Transverse colon (tissue), 4 donors: ENCODE data around the gene GALNT10. TPM values are rescaled to one million over a fixed set of nuclear protein-coding genes. Genes with fewer than 3 reads are reported as not detected.

Source experiments
- DNase-seq: peaks from one replicate; pipeline ENCODE4 v3.0.0-alpha.2; 2019
- H3K27ac ChIP-seq, 4 donors: fragments of 200-600 bp; sonication (generic); 2 replicates each; pipeline ENCODE4 v1.5.1; 2016 to 2018; ENCODE audit warnings: inconsistent platforms in 4 of 4
- H3K27me3 ChIP-seq: fragments of 200-600 bp; sonication (generic); 2 replicates; pipeline ENCODE4 v1.5.1; 2017; ENCODE audit warnings: inconsistent platforms
- H3K36me3 ChIP-seq, 4 donors: fragments of 200-600 bp; sonication (generic); 2 replicates each; pipeline ENCODE4 v1.5.1; 2017 to 2019; ENCODE audit warnings: inconsistent platforms in 4 of 4
- H3K4me1 ChIP-seq, 4 donors: fragments of 200-600 bp; sonication (generic); 2 replicates each; pipeline ENCODE4 v1.5.1; 2017 to 2020; ENCODE audit warnings: inconsistent platforms in 4 of 4
- H3K4me3 ChIP-seq, 4 donors: fragments of 200-600 bp; sonication (generic); 1 replicate in 1 of 4; 2 replicates in 3 of 4; pipeline versions ENCODE4 v1.5.1 to v1.6.1; 2017 to 2019; ENCODE audit warnings: inconsistent platforms in 4 of 4
- H3K9me3 ChIP-seq, 2 donors: fragments of 200-600 bp; sonication (generic); 2 replicates each; pipeline ENCODE4 v1.5.1; 2017 to 2019; ENCODE audit warnings: inconsistent platforms in 2 of 2
- CTCF ChIP-seq, 5 experiments: fragments of 200-600 bp in 3 of 5; fragments of 450-650 bp in 2 of 5; sonication (generic) in 3 of 5; IDR thresholded peaks; 1 replicate in 2 of 5; 2 replicates in 3 of 5; pipeline ENCODE4 v1.5.1; 2016 to 2017; ENCODE audit warnings: antibody characterized with exemption in 5 of 5, inconsistent platforms in 3 of 5, mild to moderate bottlenecking in 2 of 5, moderate library complexity in 1 of 5
- EP300 ChIP-seq: sonication (generic); formaldehyde crosslinking; IDR thresholded peaks from one replicate; pipeline ENCODE4 v1.6.1; 2017; ENCODE audit warnings: antibody characterized with exemption, low read depth
- POLR2A ChIP-seq: fragments of 450-650 bp; IDR thresholded peaks from one replicate; pipeline ENCODE4 v1.6.1; 2016; ENCODE audit warnings: antibody characterized with exemption, mild to moderate bottlenecking, moderate library complexity
- POLR2AphosphoS5 ChIP-seq, 3 donors: sonication (generic); formaldehyde crosslinking; IDR thresholded peaks; one replicate each; pipeline ENCODE4 v1.6.1; 2016; ENCODE audit warnings: antibody characterized with exemption in 3 of 3
- WGBS, 2 donors: methylation state at CpG; one replicate each; pipeline ENCODE4 v1.1.5; 2018; ENCODE audit warnings: low coverage in 1 of 2; 5-methylcytosine and 5-hydroxymethylcytosine counted together
- in situ Hi-C, 4 donors: fragments of 200-750 bp; cut with MboI; loops; one replicate each; pipeline versions ENCODE4 v1.15.0 to v1.15.1; 2017; ENCODE audit warnings: low sequenced_read_pairs in 3 of 4, low pct_ligation_motif_present in 1 of 4, low pct_unique_long_range_greater_than_20kb in 1 of 4
- intact Hi-C: fragments of 100-400 bp; cut with DNase I; formaldehyde crosslinking; loops from one replicate; pipeline ENCODE4 v1.15.1; 2023; ENCODE audit warnings: low total_unique reads
- total RNA-seq, 4 donors: library from RNA; depleted of rRNA; stranded (reverse); fragments of >200 nt; gene quantifications; one replicate each; pipeline ENCODE4 v1.1.0, GENCODE V29; 2016

The GALNT10 gene
- total RNA-seq, 4 donors from 2014 or later = 18.7 to 142 (median 39.3) TPM

- H3K9me3 ChIP-seq = no peaks in the 10 kb centered on the region
- H3K27ac ChIP-seq = no peak overlapping the region
- 75 to 100% methylated on average over 1 of the region's 1 CpG for WGBS, 2 donors
- no peak for DNase-seq
- intact Hi-C loops = no loop called here
- H3K4me1 ChIP-seq = peaks cover 11 to 47% (median 28%) of the 10 kb centered on the region in 4 donors
- in situ Hi-C loops = loop anchor here in 2 of 4 donors (25.0 kb wide), 1 partner anchor 216 kb away; no protein-coding TSS in a partner anchor
- H3K27me3 ChIP-seq = no peaks in the 10 kb centered on the region
- TF ChIP-seq POLR2A (no peak), CTCF (IDR thresholded peaks at IDR 0.05) (no peak)
- H3K36me3 ChIP-seq = no peaks in the 10 kb centered on the region
- no peak overlapping the region for H3K4me3 ChIP-seq
Observed at GRCh38 chr5:154196281-154196680, 5.7 kb downstream of the GALNT10 start.

DNA sequence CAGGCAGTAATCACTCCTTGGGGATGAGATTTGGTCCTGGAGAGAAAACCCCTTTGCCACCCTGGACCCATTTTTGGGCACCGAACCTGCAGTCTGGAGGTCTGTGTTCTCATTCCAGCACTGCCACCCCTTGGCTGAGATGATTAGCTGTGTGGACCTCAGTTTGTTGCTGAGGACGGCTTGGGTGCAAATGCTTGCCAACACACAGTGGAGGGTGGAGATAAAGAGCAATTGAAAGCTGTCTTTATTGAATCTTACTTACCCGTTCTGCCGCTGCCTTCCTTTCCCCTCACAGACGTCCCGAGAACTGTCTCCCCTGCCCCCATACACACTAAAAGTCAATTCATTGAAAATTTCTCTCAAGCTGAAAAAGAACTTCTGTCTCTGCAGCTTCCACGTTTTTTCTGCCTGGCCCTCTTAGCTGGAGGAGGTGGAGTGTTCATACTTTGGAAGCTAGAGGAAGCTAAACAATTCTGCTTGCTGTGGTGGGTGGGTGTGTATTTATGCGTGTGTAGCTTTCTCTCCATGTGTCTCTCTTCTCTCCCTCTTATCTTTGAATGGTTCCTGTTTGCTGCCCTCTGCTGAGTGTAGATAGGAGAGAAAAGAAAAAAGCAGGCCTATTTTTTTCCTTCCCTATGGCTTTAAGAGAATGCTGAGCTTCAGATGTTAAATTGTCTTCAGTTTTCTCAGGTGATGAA is 6.6 kb downstream of the GALNT10 start:
- intact Hi-C loops = no loop called here
- Histone ChIP-seq H3K4me1 (peaks cover 5 to 40% (median 20%) of the 10 kb centered on the region in 4 donors), H3K27me3 (no peaks in the 10 kb centered on the region), H3K27ac (peak overlapping the region; percentile 1 to 34 (median 27)), H3K36me3 (no peaks in the 10 kb centered on the region), H3K9me3 (no peaks in the 10 kb centered on the region), H3K4me3 (no peak overlapping the region)
- TF ChIP-seq CTCF (IDR thresholded peaks at IDR 0.05) (peak in 1 of 5 experiments; percentile 33), EP300 (no peak)
- WGBS, 2 donors = 19 to 32% methylated on average over 4 to 8 of the region's 8 CpGs
- DNase-seq = no peak
- in situ Hi-C loops = loop anchor here in 2 of 4 donors (25.0 kb wide), 1 partner anchor 215 kb away; no protein-coding TSS in a partner anchor

DNA sequence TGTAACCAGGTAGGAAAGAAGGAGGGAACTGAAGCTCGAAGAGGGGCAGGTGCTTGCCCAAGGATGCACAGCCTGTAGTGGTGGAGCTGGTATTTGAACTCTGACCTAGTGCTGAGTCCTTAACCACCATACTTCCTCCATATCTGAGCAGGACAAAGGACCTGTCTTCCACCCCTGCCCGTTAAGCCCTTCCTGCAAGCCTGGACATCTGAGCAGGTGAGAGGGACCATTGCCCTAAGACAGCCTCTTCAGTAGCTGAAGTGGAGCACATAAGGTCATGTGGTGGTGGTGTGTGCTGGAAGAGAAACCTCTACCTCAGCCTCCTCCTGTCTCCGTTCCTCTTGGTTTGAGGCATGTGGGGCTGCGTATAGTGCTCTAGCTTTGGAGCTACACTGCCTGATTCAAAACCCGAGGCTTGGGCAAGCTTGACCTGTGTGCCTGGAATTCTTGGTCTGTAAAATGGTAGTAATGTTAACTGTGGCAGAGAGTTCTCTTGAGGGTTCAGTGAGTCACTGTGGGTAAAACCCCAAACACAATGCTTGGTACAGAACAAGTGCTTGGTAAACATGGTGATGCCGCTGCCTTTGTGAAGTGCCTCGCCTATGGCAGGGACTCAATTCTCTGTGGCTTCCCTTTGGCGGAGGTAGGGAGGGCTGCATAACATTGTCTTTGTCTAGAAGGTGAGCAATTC is 7.4 kb downstream of the GALNT10 start:
- no peak for DNase-seq
- WGBS, 2 donors = 63 to 73% methylated on average over 3 to 8 of the region's 8 CpGs
- TF ChIP-seq POLR2AphosphoS5 (IDR thresholded peaks at IDR 0.05) = no peak
- no peak for TF ChIP-seq CTCF (IDR thresholded peaks at IDR 0.05)
- no peak for TF ChIP-seq EP300
- TF ChIP-seq POLR2A = no peak
- Histone ChIP-seq H3K9me3 (no peaks in the 10 kb centered on the region), H3K36me3 (no peaks in the 10 kb centered on the region), H3K4me1 (peaks cover 12 to 40% (median 21%) of the 10 kb centered on the region in 4 donors), H3K4me3 (no peak overlapping the region), H3K27me3 (no peaks in the 10 kb centered on the region), H3K27ac (peak overlapping the region; percentile 26 to 42 (median 32))
- intact Hi-C loops = no loop called here
- in situ Hi-C loops = loop anchor here in 2 of 4 donors (25.0 kb wide), 1 partner anchor 214 kb away; no protein-coding TSS in a partner anchor

DNA sequence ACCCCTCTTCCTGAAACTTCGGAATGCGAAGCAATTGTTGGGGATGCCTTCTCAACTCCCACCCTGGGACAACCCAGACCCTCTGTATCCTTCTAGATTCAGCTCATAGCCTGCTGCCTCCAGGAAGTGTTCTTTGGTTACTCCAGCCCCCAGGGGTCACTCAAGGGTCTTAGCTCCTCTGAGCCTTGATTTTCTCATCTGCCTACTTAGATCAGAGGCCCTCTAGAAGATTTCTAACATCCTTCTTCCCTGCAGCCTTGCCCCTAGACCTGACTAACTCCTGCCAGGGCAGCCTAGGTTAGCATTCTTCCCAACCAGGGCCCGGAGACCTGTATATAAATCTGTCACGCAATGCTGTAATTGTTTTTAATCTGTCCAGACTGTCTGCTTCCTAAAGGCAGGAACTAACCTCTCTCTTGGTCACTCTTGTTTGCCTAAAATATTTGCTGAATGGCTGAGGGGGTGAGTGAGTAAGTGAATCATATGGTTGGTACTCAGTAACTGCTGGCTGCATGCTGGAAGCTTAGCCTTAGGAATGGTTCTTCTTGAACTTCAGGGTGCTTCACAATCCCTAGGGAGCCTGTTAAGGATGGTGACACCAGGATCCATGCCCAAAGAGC is 8.2 kb downstream of the GALNT10 start:
- 77% methylated on average over 4 of the region's 4 CpGs; no CpG with 5 or more reads in 1 of the 2 donors for WGBS, 2 donors
- no peak overlapping the region for H3K4me3 ChIP-seq
- TF ChIP-seq POLR2A (no peak), CTCF (IDR thresholded peaks at IDR 0.05) (no peak), EP300 (no peak), POLR2AphosphoS5 (IDR thresholded peaks at IDR 0.05) (no peak)
- peaks cover 15 to 37% (median 23%) of the 10 kb centered on the region in 4 donors for H3K4me1 ChIP-seq
- peak overlapping the region in 3 of 4 donors; percentile 26 to 36 (median 29) for H3K27ac ChIP-seq
- H3K36me3 ChIP-seq = no peaks in the 10 kb centered on the region
- no peaks in the 10 kb centered on the region for H3K27me3 ChIP-seq
- in situ Hi-C loops (loop anchor here in 2 of 4 donors (25.0 kb wide), 1 partner anchor 214 kb away; no protein-coding TSS in a partner anchor), intact Hi-C loops (no loop called here)
- no peak for DNase-seq
- no peaks in the 10 kb centered on the region for H3K9me3 ChIP-seq
